IMR-90 (cell line): ENCODE data around the gene ACTG2. TPM values are rescaled to one million over a fixed set of nuclear protein-coding genes. Genes with fewer than 3 reads are reported as not detected.

Experiments
- ATAC-seq: fragments of 200-7000 bp; cut with Tn5 transposase; 2 replicates; pipeline ENCODE4 v1.9.1; 2020; ENCODE audit warnings: low read depth, mild to moderate bottlenecking, moderate library complexity
- BruUV-seq: library from RNA; stranded (reverse); fragments of 400-500 nt; replicated peaks from 2 replicates; lab custom pipeline; 2021; lab: Mats Ljungman, UMichigan
- CTCF ChIA-PET: fragments of 300-600 bp; formaldehyde crosslinking; extraction: SDS; loops from one replicate; lab custom pipeline; 2021; ENCODE audit warnings: antibody characterized with exemption; lab: Yijun Ruan, JAX
- POLR2A ChIA-PET: fragments of 300-600 bp; sonication (Branson Sonifier 250); formaldehyde crosslinking; loops from one replicate; lab custom pipeline; 2022; ENCODE audit warnings: antibody characterized with exemption; ENCODE audit not compliant: unreplicated experiment; lab: Charles Lee
- DNase-seq: peaks from one replicate; pipeline ENCODE4 v3.0.0; 2013
- H2AFZ ChIP-seq: replicated peaks from 2 replicates; pipeline ENCODE3; 2013; ENCODE audit warnings: low read length, mild to moderate bottlenecking; ENCODE audit not compliant: poor library complexity
- H2AK5ac ChIP-seq: 2 replicates; pipeline ENCODE4 v1.6.1; 2013; ENCODE audit warnings: low read depth, low read length, inconsistent platforms
- H2AK9ac ChIP-seq: replicated peaks from 2 replicates; pipeline ENCODE3; 2013; ENCODE audit warnings: mild to moderate bottlenecking, low read depth, low read length, moderate library complexity; ENCODE audit not compliant: poor library complexity
- H2BK120ac ChIP-seq: 2 replicates; pipeline ENCODE4 v1.6.1; 2013; ENCODE audit warnings: low read depth, low read length, inconsistent platforms
- H2BK15ac ChIP-seq: 3 replicates; pipeline ENCODE4 v1.6.1; 2013; ENCODE audit warnings: low read depth, low read length, inconsistent platforms
- H2BK20ac ChIP-seq: 2 replicates; pipeline ENCODE4 v1.6.1; 2013; ENCODE audit warnings: low read depth, mild to moderate bottlenecking, inconsistent platforms, low read length, moderate library complexity
- H2BK5ac ChIP-seq: 2 replicates; pipeline ENCODE4 v1.6.1; 2013; ENCODE audit warnings: mild to moderate bottlenecking, low read depth, low read length, inconsistent platforms; ENCODE audit not compliant: poor library complexity, severe bottlenecking
- H3K14ac ChIP-seq: replicated peaks from 2 replicates; pipeline ENCODE4 v1.6.1; 2013; ENCODE audit warnings: low read depth, low read length, inconsistent platforms
- H3K18ac ChIP-seq: 2 replicates; pipeline ENCODE4 v1.6.1; 2013; ENCODE audit warnings: low read depth, low read length, control low read depth
- H3K23ac ChIP-seq: 2 replicates; pipeline ENCODE4 v1.6.1; 2013; ENCODE audit warnings: low read depth, low read length, inconsistent platforms
- H3K27ac ChIP-seq: 2 replicates; pipeline ENCODE4 v1.5.1; 2013; ENCODE audit warnings: mild to moderate bottlenecking, control low read depth, low read length; ENCODE audit not compliant: insufficient read depth
- H3K27me3 ChIP-seq: 2 replicates; pipeline ENCODE4 v1.6.1; 2013; ENCODE audit warnings: low read length; ENCODE audit not compliant: control insufficient read depth, insufficient read depth
- H3K36me3 ChIP-seq: 2 replicates; pipeline ENCODE4 v1.6.1; 2013; ENCODE audit warnings: low read length, mixed read lengths; ENCODE audit not compliant: control insufficient read depth, insufficient read depth
- H3K4ac ChIP-seq: 2 replicates; pipeline ENCODE4 v1.6.1; 2013; ENCODE audit warnings: low read depth, low read length, inconsistent platforms
- H3K4me1 ChIP-seq: 2 replicates; pipeline ENCODE4 v1.6.1; 2013; ENCODE audit warnings: low read length, mixed read lengths; ENCODE audit not compliant: control insufficient read depth, insufficient read depth
- H3K4me2 ChIP-seq: 2 replicates; pipeline ENCODE4 v1.6.1; 2013; ENCODE audit warnings: low read depth, mild to moderate bottlenecking, control low read depth, low read length, moderate library complexity
- H3K4me3 ChIP-seq: 2 replicates; pipeline ENCODE4 v1.5.1; 2013; ENCODE audit warnings: low read depth, mild to moderate bottlenecking, control low read depth, low read length, moderate library complexity; ENCODE audit not compliant: insufficient read depth
- H3K56ac ChIP-seq: 2 replicates; pipeline ENCODE4 v1.6.1; 2013; ENCODE audit warnings: low read length, inconsistent platforms; ENCODE audit not compliant: insufficient read depth; ENCODE audit errors: extremely low read depth
- H3K79me1 ChIP-seq, 2 experiments: 2 replicates each; pipeline ENCODE4 v1.6.1; 2013; ENCODE audit warnings: low read length in 2 of 2, inconsistent platforms in 1 of 2, low read depth in 1 of 2
- H3K9ac ChIP-seq: 2 replicates; pipeline ENCODE4 v1.6.1; 2013; ENCODE audit warnings: low read depth, low read length, control low read depth
- H3K9me1 ChIP-seq: 2 replicates; pipeline ENCODE4 v1.6.1; 2013; ENCODE audit warnings: low read length, inconsistent platforms; ENCODE audit not compliant: insufficient read depth
- H3K9me3 ChIP-seq: 2 replicates; pipeline ENCODE4 v1.6.1; 2013; ENCODE audit warnings: low read length; ENCODE audit not compliant: control insufficient read depth, insufficient read depth
- H4K20me1 ChIP-seq: 2 replicates; pipeline ENCODE4 v1.6.1; 2013; ENCODE audit warnings: low read length, inconsistent platforms; ENCODE audit not compliant: insufficient read depth
- H4K5ac ChIP-seq: 2 replicates; pipeline ENCODE4 v1.6.1; 2013; ENCODE audit warnings: mild to moderate bottlenecking, low read depth, low read length, control low read depth
- H4K8ac ChIP-seq, 2 experiments: 2 replicates each; pipeline ENCODE4 v1.6.1; 2013; ENCODE audit warnings: low read depth in 2 of 2, low read length in 2 of 2, control low read depth in 1 of 2, inconsistent platforms in 1 of 2
- H4K91ac ChIP-seq: 2 replicates; pipeline ENCODE4 v1.6.1; 2013; ENCODE audit warnings: low read depth, low read length, inconsistent platforms; ENCODE audit not compliant: insufficient read depth
- BHLHE40 ChIP-seq: fragments of 150-350 bp; IDR thresholded peaks from 2 replicates; pipeline ENCODE4 v1.6.1; 2016; ENCODE audit warnings: mild to moderate bottlenecking, low read depth, low read length
- CEBPB ChIP-seq: IDR thresholded peaks from 2 replicates; pipeline ENCODE4 v1.6.1; 2012; ENCODE audit warnings: low read depth, low read length, improper control_type of control experiment
- CHD1 ChIP-seq: IDR thresholded peaks from 2 replicates; pipeline ENCODE4 v1.6.1; 2012; ENCODE audit warnings: low read depth, low read length, improper control_type of control experiment
- CTCF ChIP-seq: conservative IDR thresholded peaks from 2 replicates; pipeline ENCODE4 v1.5.1; 2012; ENCODE audit warnings: mild to moderate bottlenecking, low read depth, low read length, improper control_type of control experiment
- ELK1 ChIP-seq: fragments of 150-350 bp; IDR thresholded peaks from 2 replicates; pipeline ENCODE4 v1.6.1; 2016; ENCODE audit warnings: low read depth, mild to moderate bottlenecking, low read length, moderate library complexity, borderline replicate concordance
- FOS ChIP-seq: fragments of 150-350 bp; IDR thresholded peaks from 2 replicates; pipeline ENCODE4 v1.6.1; 2016; ENCODE audit warnings: low read depth, low read length
- MAFK ChIP-seq: IDR thresholded peaks from 2 replicates; pipeline ENCODE4 v1.6.1; 2012; ENCODE audit warnings: low read depth, low read length, improper control_type of control experiment
- MAZ ChIP-seq: IDR thresholded peaks from 2 replicates; pipeline ENCODE4 v1.6.1; 2012; ENCODE audit warnings: low read depth, mild to moderate bottlenecking, low read length, improper control_type of control experiment, moderate library complexity, borderline replicate concordance
- MXI1 ChIP-seq: IDR thresholded peaks from 2 replicates; pipeline ENCODE4 v1.6.1; 2012; ENCODE audit warnings: low read depth, mild to moderate bottlenecking, low read length, moderate library complexity, borderline replicate concordance
- NFE2L2 ChIP-seq: fragments of 150-350 bp; IDR thresholded peaks from 2 replicates; pipeline ENCODE4 v1.6.1; 2016; ENCODE audit warnings: low read depth, mild to moderate bottlenecking, low read length
- POLR2A ChIP-seq: IDR thresholded peaks from 2 replicates; pipeline ENCODE4 v1.6.1; 2012; ENCODE audit warnings: mild to moderate bottlenecking, low read depth, low read length
- RAD21 ChIP-seq: IDR thresholded peaks from 2 replicates; pipeline ENCODE4 v1.6.1; 2012; ENCODE audit warnings: low read length, improper control_type of control experiment
- RCOR1 ChIP-seq: IDR thresholded peaks from 2 replicates; pipeline ENCODE4 v1.6.1; 2012; ENCODE audit warnings: mild to moderate bottlenecking, low read length, improper control_type of control experiment; ENCODE audit not compliant: insufficient replicate concordance
- RFX5 ChIP-seq: IDR thresholded peaks from 2 replicates; pipeline ENCODE4 v1.8.0; 2012; ENCODE audit warnings: low read depth, mild to moderate bottlenecking, low read length, moderate library complexity
- SMC3 ChIP-seq: fragments of 150-350 bp; IDR thresholded peaks from 2 replicates; pipeline ENCODE4 v1.6.1; 2016; ENCODE audit warnings: low read depth, mild to moderate bottlenecking, antibody characterized with exemption, low read length, moderate library complexity
- USF2 ChIP-seq: fragments of 150-350 bp; IDR thresholded peaks from 2 replicates; pipeline ENCODE4 v1.6.1; 2017; ENCODE audit warnings: mild to moderate bottlenecking, antibody characterized with exemption, low read length, low read depth
- WGBS, 2 experiments: methylation state at CpG; one replicate each; pipeline versions ENCODE4 v1.1.5 to v1.1.7; 2013; ENCODE audit warnings: missing lambda C conversion rate in 2 of 2; ENCODE audit not compliant: insufficient read length in 1 of 2; ENCODE audit errors: extremely low coverage in 2 of 2; 5-methylcytosine and 5-hydroxymethylcytosine counted together
- dilution Hi-C: fragments of 300-500 bp; cut with HindIII; formaldehyde crosslinking; loops from one replicate; pipeline ENCODE4 v1.14.3; 2018; ENCODE audit warnings: low sequenced_read_pairs; ENCODE audit not compliant: unreplicated experiment
- in situ Hi-C: fragments of 300-500 bp; cut with MboI; formaldehyde crosslinking; loops from 3 replicates; pipeline ENCODE4 v1.14.3; 2019; ENCODE audit warnings: low sequenced_read_pairs, inconsistent platforms, mixed read lengths
- intact Hi-C: fragments of 100-400 bp; cut with micrococcal nuclease; formaldehyde crosslinking; loops from 2 replicates; pipeline ENCODE4 v1.10.0; 2022
- polyA plus RNA-seq, 3 experiments: library from polyadenylated mRNA; depleted of rRNA; stranded (reverse); fragments of >200 nt; gene quantifications; 2 replicates each; pipeline ENCODE4 v1.2.3, GENCODE V29; 2012; ENCODE audit warnings: low replicate concordance in 1 of 3
- total RNA-seq: library from RNA; depleted of rRNA; stranded (reverse); fragments of >200 nt; gene quantifications from 2 replicates; pipeline ENCODE4 v1.2.3, GENCODE V29; 2012

ACTG2 gene
- total and polyA plus RNA-seq, 2 of the 4 experiments (the other 2 are of a cell fraction): 523 to 899 TPM

- ChIA-PET POLR2A (no interaction called here), CTCF (no interaction called here)
- no peak overlapping the region for H3K4me3 ChIP-seq
- no peak overlapping the region for H4K5ac ChIP-seq
- no peak overlapping the region for H2AFZ ChIP-seq
- H2BK15ac ChIP-seq: no peak overlapping the region
- no peak overlapping the region for H3K4ac ChIP-seq
- no peak for ATAC-seq
- dilution Hi-C loops: no loop called here
- H3K36me3 ChIP-seq: peaks cover 23% of the 10 kb centered on the region
- no peak overlapping the region for H3K18ac ChIP-seq
- H4K8ac ChIP-seq: no peak overlapping the region
- no peak overlapping the region for H3K27ac ChIP-seq
- BruUV-seq: no TSS peak
- no peak overlapping the region for H2BK5ac ChIP-seq
- intact Hi-C loops: no loop called here
- no peaks in the 10 kb centered on the region for H3K9me3 ChIP-seq
- H2BK20ac ChIP-seq: no peak overlapping the region
- H3K4me1 ChIP-seq: peaks cover 9% of the 10 kb centered on the region
- no CpG with 5 or more reads among the region's 2 CpGs for WGBS, 2 experiments
- H3K56ac ChIP-seq: no peak overlapping the region
- H2BK120ac ChIP-seq: no peak overlapping the region
- DNase-seq: no peak
- H4K20me1 ChIP-seq: peaks cover 79% of the 10 kb centered on the region
- no peak overlapping the region for H4K91ac ChIP-seq
- peaks cover 30 to 68% of the 10 kb centered on the region in 2 experiments for H3K79me1 ChIP-seq
- H2AK5ac ChIP-seq: no peak overlapping the region
- H3K9ac ChIP-seq: no peak overlapping the region
- no peak overlapping the region for H3K23ac ChIP-seq
- no peak overlapping the region for H3K4me2 ChIP-seq
- in situ Hi-C loops: no loop called here
- no peak overlapping the region for H2AK9ac ChIP-seq
- TF ChIP-seq CTCF: no peak
- TF ChIP-seq NFE2L2: no peak
- TF ChIP-seq RCOR1: no peak
- no peak for TF ChIP-seq SMC3
- no peak for TF ChIP-seq ELK1
- no peak for TF ChIP-seq BHLHE40
- TF ChIP-seq MAFK: no peak
- TF ChIP-seq RAD21: no peak
- no peak for TF ChIP-seq USF2
- TF ChIP-seq MXI1: no peak
- no peak for TF ChIP-seq CEBPB
- TF ChIP-seq RFX5: no peak
- no peak for TF ChIP-seq CHD1
- TF ChIP-seq MAZ: no peak
- no peak for TF ChIP-seq FOS
- no peak for TF ChIP-seq POLR2A
- peaks cover 17% of the 10 kb centered on the region for H3K9me1 ChIP-seq
- no peak overlapping the region for H3K14ac ChIP-seq
- no peaks in the 10 kb centered on the region for H3K27me3 ChIP-seq
These were observed 49.9 kb downstream of the ACTG2 start for GRCh38 chr2:73942664-73943063.
